ENCODE results near the gene RALBP1.

- TF ChIP-seq, protein P1, sequence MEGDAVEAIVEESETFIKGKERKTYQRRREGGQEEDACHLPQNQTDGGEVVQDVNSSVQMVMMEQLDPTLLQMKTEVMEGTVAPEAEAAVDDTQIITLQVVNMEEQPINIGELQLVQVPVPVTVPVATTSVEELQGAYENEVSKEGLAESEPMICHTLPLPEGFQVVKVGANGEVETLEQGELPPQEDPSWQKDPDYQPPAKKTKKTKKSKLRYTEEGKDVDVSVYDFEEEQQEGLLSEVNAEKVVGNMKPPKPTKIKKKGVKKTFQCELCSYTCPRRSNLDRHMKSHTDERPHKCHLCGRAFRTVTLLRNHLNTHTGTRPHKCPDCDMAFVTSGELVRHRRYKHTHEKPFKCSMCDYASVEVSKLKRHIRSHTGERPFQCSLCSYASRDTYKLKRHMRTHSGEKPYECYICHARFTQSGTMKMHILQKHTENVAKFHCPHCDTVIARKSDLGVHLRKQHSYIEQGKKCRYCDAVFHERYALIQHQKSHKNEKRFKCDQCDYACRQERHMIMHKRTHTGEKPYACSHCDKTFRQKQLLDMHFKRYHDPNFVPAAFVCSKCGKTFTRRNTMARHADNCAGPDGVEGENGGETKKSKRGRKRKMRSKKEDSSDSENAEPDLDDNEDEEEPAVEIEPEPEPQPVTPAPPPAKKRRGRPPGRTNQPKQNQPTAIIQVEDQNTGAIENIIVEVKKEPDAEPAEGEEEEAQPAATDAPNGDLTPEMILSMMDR (IDR thresholded peaks at IDR 0.05) = no peak
- TF ChIP-seq POLR2AphosphoS5 (IDR thresholded peaks at IDR 0.05) (no peak), POLR2A (IDR thresholded peaks at IDR 0.05; ENCODE audit: low read depth) (no peak)
Measured at GRCh38 chr18:9534844-9535243, 59.5 kb downstream of the RALBP1 start.

Measured in esophagus muscularis mucosa (tissue), 3 donors.